ENCODE measurements around the gene HIGD1B. TPM values are rescaled to one million over a fixed set of nuclear protein-coding genes. Genes with fewer than 3 reads are reported as not detected.

Gene HIGD1B
- total and polyA plus RNA-seq, 4 donors, result 0.28 to 0.43 TPM; not detected in 2

GRCh38 chr17:44863061-44863918 lies 15.6 kb downstream of the HIGD1B start:
- WGBS, result 85% methylated on average over 12 of the region's 12 CpGs
- H3K9me3 ChIP-seq (ENCODE audit: control insufficient read depth in 4 of 4, low read length in 3 of 4), result no peaks in the 10 kb centered on the region
- H3K4me3 ChIP-seq (ENCODE audit: low read depth in 1 of 3, low read length in 3 of 3), result no peak overlapping the region
- no peaks in the 10 kb centered on the region for H3K27me3 ChIP-seq (ENCODE audit: control insufficient read depth in 4 of 4, insufficient read depth in 4 of 4, low read length in 3 of 4)
- peaks cover 17 to 74% (median 50%) of the 10 kb centered on the region in 4 donors for H3K36me3 ChIP-seq (ENCODE audit: control insufficient read depth in 4 of 4, insufficient read depth in 3 of 4, low read depth in 1 of 4, low read length in 3 of 4)
- H3K9ac ChIP-seq (ENCODE audit: low read depth in 1 of 2, low read length in 2 of 2), result no peak overlapping the region
- no peak for DNase-seq (ENCODE audit: low spot score)
- TF ChIP-seq YY1 (IDR thresholded peaks at IDR 0.05), result no peak
- TF ChIP-seq, protein P1, sequence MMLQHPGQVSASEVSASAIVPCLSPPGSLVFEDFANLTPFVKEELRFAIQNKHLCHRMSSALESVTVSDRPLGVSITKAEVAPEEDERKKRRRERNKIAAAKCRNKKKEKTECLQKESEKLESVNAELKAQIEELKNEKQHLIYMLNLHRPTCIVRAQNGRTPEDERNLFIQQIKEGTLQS (IDR thresholded peaks at IDR 0.05), result no peak
- TF ChIP-seq FOXA2 (IDR thresholded peaks at IDR 0.05), result no peak
- no peak for TF ChIP-seq CTCF (IDR thresholded peaks at IDR 0.05; ENCODE audit: low read depth, low read length, missing input control)
- TF ChIP-seq GABPA (IDR thresholded peaks at IDR 0.05 in 1 of 2, conservative IDR thresholded peaks at IDR 0.05 in 1 of 2), result no peak
- no peak for TF ChIP-seq TAF1 (conservative IDR thresholded peaks at IDR 0.05)
- H3K4me1 ChIP-seq (ENCODE audit: control insufficient read depth in 4 of 4, insufficient read depth in 4 of 4, low read length in 3 of 4), result peaks cover 0 to 8% (median 5%) of the 10 kb centered on the region in 4 donors
- H3K27ac ChIP-seq (ENCODE audit: low read depth in 1 of 2, low read length in 2 of 2), result no peak overlapping the region

- H3K27ac ChIP-seq (ENCODE audit: low read depth in 1 of 2, low read length in 2 of 2), result no peak overlapping the region
- TF ChIP-seq EGR1 (IDR thresholded peaks at IDR 0.05; ENCODE audit: low read depth in 2 of 2), result no peak
- no peak for TF ChIP-seq HNF4A (conservative IDR thresholded peaks at IDR 0.05)
- TF ChIP-seq ZBTB33 (IDR thresholded peaks at IDR 0.05), result no peak
- TF ChIP-seq CTCF (IDR thresholded peaks at IDR 0.05; ENCODE audit: low read depth, low read length, missing input control), result no peak
- TF ChIP-seq JUND (IDR thresholded peaks at IDR 0.05), result no peak
- no peak for TF ChIP-seq FOXA1 (IDR thresholded peaks at IDR 0.05)
- TF ChIP-seq, protein P2, sequence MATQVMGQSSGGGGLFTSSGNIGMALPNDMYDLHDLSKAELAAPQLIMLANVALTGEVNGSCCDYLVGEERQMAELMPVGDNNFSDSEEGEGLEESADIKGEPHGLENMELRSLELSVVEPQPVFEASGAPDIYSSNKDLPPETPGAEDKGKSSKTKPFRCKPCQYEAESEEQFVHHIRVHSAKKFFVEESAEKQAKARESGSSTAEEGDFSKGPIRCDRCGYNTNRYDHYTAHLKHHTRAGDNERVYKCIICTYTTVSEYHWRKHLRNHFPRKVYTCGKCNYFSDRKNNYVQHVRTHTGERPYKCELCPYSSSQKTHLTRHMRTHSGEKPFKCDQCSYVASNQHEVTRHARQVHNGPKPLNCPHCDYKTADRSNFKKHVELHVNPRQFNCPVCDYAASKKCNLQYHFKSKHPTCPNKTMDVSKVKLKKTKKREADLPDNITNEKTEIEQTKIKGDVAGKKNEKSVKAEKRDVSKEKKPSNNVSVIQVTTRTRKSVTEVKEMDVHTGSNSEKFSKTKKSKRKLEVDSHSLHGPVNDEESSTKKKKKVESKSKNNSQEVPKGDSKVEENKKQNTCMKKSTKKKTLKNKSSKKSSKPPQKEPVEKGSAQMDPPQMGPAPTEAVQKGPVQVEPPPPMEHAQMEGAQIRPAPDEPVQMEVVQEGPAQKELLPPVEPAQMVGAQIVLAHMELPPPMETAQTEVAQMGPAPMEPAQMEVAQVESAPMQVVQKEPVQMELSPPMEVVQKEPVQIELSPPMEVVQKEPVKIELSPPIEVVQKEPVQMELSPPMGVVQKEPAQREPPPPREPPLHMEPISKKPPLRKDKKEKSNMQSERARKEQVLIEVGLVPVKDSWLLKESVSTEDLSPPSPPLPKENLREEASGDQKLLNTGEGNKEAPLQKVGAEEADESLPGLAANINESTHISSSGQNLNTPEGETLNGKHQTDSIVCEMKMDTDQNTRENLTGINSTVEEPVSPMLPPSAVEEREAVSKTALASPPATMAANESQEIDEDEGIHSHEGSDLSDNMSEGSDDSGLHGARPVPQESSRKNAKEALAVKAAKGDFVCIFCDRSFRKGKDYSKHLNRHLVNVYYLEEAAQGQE (IDR thresholded peaks at IDR 0.05), result no peak
- TF ChIP-seq, protein P1 (IDR thresholded peaks at IDR 0.05), result no peak
- no peak for TF ChIP-seq TAF1 (conservative IDR thresholded peaks at IDR 0.05)
- TF ChIP-seq HNF4G (IDR thresholded peaks at IDR 0.05), result no peak
- no peak for TF ChIP-seq MAX (IDR thresholded peaks at IDR 0.05)
- H3K9ac ChIP-seq (ENCODE audit: low read depth in 1 of 2, low read length in 2 of 2), result no peak overlapping the region
- no peak for DNase-seq (ENCODE audit: low spot score)
- no peak overlapping the region for H3K4me3 ChIP-seq (ENCODE audit: low read depth in 1 of 3, low read length in 3 of 3)
- no peaks in the 10 kb centered on the region for H3K9me3 ChIP-seq (ENCODE audit: control insufficient read depth in 4 of 4, low read length in 3 of 4)
- no peaks in the 10 kb centered on the region for H3K27me3 ChIP-seq (ENCODE audit: control insufficient read depth in 4 of 4, insufficient read depth in 4 of 4, low read length in 3 of 4)
- H3K4me1 ChIP-seq (ENCODE audit: control insufficient read depth in 4 of 4, insufficient read depth in 4 of 4, low read length in 3 of 4), result peaks cover 0 to 8% (median 5%) of the 10 kb centered on the region in 4 donors
- peaks cover 13 to 74% (median 46%) of the 10 kb centered on the region in 4 donors for H3K36me3 ChIP-seq (ENCODE audit: control insufficient read depth in 4 of 4, insufficient read depth in 3 of 4, low read depth in 1 of 4, low read length in 3 of 4)
- WGBS, result 74% methylated on average over 10 of the region's 10 CpGs
Measured at GRCh38 chr17:44864831-44865230, 17.1 kb downstream of the HIGD1B start.
